Germinal center (tissue), 1 donor: ENCODE results near the gene ZBTB38.

Experiments used
- DNase-seq: peaks from one replicate; pipeline ENCODE4 v3.0.0; 2012; ENCODE audit warnings: mixed read lengths, low spot score

ZBTB38 gene

DNA sequence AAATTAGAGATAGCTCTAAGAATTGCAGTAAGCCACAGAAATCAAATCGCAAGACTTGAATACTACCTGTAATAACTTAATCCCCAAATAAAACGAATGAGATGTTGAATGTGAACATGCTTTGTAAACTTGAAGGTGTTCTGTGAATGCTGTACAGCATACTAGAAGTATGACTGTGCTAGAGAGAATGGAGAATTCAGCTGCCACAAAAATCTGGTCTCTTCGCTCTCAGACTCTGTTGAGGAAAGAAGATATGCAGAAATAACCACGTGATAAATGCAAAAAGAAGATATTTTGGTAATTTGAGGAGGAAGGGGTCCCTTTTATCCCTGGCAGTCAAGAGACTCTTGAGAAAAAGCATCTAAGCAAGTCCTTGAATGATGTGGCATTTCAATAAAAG is 37.3 kb downstream of the ZBTB38 start:
- DNase-seq = no peak

DNA sequence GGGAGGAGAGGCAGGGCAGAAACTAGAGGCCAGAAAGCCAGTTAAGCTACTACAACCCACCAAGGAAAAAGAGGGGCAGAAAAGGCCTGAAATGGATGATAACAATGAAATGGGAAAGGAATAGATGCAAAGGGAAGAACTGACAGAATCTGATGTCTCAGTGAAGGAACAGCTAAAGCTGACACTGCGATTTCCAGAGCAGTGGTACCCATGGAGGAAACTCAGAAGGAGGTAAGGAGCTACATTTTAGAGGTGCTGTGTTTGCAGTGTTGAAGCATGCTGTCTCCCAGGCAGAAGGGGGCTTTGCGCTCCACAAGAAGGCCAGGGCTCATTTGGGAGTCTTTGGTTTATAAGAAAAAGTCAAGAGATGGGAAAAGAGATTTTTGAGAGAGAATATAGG is 38.0 kb downstream of the ZBTB38 start:
- DNase-seq = no peak

DNA sequence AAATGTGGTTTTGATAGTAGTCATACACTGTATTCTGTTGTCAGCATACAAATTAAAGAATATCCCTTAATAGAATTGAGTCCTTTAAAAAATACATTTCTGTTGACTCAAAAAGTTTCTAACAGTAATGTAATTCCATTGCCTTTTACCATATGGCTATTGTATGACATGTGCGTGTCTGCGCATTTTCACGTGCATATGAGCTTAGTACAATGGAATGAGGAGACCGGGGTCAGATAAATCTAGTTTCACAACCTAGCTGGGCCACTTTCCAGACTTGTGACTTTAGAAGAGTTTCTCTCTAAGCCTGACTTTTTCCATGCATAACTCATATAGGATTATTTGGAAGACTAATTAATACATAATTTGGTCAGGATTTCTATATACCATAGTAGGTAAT is 38.7 kb downstream of the ZBTB38 start:
- DNase-seq = no peak

DNA sequence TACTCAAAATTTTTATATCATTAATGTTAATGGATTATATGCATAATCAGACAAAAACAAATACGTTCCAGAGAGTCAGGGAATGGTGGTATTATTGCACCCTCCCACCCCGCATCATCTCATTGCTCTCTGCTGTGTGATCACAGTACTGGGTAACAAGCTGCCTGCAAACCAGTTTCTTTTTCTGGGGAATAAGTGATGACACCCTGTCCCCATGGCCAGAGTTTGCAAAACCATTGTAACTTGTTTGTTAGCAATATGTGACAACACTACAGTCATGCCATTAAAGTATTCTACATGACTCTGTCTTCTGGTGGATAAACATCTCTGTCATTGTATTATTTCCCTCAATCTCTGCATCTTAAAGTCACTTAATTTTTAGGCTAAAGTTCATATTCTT is 39.5 kb downstream of the ZBTB38 start:
- no peak for DNase-seq

DNA sequence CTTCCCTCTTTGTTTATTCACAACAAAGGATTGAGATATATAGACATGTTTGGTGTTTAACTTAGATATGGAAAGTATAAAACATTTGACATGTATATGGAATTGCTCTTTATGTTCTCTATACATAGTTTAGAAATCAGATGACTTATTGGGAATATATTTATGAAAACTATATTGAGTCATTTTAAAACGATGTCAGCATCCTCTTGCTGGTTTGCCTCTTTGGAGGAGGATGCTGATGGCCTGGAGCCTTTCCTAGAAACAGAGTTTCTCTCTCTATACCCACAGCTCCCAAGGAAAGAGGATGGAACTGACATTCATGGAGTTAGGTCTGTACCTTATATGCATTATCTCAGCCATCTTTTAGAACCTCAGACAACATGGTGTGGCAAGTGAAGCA is 40.3 kb downstream of the ZBTB38 start:
- no peak for DNase-seq

DNA sequence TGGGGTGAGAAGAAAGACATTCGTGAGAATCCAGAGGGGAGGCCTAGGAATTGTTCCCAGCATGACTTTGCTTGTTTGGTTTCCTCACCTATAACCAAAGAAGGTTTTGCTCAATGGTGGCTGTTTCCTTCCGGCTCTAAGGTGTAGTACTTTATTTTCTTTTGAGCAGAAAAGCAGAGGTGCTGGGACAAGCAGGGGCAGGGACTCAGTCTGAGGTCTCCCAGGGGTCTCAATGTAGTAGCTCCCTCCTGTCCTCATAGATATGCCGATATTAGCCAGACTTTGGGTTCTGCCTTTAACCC is 41.6 kb downstream of the ZBTB38 start:
- DNase-seq = no peak

DNA sequence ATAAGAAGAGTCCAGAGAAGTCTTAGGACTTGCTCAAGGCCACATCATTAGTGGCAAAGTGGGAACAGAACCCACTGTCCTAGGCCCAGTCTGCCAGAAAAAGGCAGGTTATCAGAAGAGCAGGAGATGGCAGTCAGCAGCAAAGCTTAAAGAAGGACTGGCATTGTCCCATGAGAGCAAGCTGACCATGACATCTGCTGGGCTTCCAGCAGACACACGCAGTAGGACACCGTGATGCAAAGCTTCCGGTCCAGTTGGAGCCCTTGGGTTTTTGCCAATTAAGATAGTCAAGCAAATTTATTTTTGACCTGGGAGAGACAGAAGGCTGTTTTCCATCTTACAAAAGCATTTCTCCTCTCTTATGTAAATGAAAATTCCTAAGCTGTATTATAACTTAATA is 42.1 kb downstream of the ZBTB38 start:
- DNase-seq = no peak

DNA sequence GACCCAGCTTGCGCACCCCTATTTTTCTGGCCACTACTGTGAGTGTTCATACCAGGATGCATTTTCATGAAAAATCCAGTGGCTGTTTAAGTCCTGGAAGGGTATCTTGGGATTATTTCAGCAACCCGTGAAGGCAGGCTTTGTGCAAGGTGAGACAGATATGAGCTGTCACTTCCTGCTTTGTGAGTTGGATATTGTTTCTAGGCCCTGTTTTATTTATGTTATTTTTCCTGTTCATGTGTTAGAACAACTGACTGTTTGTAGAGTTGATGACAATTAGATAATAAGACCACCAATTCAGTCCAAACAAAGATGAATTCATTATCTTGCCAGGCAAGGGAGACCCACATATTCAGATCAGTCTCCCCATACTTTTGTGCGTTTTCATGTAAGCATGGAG is 42.5 kb downstream of the ZBTB38 start:
- DNase-seq = no peak

DNA sequence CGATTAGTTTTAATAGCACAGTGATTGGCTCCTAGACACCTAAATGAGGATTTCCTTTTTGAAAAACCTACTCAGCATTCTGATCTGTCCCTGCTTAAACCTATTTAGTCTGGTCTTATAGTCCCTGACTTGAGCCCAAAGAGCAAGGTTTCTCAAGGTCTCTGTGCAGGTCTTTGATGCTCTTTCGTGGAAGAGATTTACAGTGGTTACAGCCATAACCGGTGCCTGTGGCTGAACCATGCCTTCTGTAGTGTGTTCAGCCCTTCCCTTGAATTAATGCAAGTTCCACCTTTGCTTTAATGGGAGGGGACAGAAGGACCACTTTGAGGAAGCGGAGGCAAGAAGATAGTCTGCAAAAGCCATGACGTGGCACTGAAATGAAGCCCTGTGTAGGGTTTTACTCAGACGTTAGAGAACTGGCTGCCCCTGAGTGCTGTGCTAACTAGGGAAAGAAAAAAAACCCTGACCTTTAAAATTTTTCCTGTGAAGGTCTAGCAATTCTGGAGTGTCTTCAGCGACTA is 43.0 kb downstream of the ZBTB38 start:
- DNase-seq = peak; percentile 34

DNA sequence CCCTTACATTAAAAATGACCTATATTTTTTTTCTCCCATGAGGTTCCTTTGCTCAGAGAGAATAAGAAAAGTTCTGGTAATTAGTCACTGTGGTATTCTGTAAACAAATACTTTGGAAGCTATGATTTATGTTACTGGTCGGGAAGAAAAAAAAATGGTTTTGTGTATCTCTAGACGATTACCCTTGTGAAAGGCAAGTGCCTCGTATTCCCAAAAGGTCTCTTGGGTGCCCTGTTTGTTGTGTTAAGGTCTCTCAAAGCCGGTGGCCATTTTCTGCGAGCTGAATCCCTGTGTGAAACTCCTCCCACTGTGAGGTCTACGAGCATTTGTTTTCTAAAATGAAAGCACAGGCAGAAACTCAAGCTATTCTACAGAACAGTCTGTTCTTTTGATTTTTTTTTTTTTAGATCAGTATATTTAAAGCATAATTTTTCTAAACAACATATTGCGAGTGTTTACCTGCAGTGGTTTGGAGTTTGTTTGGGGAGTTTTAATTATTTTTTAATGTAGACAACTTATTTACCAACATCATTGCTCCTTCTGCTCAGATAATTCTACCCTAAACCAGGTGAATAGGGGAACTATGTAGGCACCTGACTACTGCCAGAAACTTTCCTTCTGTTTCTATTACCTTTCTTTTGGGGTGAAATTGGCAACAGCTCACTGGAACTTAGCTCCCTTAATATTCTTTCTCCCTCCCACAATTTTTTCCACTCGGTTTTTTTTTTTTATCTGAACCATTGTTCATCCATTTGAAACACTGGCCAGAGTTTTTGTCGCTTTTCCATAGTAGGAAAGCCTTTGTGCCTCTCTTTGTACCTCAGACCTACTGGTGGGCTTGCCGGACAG is 44.0 kb downstream of the ZBTB38 start:
- peak; percentile 53 for DNase-seq

DNA sequence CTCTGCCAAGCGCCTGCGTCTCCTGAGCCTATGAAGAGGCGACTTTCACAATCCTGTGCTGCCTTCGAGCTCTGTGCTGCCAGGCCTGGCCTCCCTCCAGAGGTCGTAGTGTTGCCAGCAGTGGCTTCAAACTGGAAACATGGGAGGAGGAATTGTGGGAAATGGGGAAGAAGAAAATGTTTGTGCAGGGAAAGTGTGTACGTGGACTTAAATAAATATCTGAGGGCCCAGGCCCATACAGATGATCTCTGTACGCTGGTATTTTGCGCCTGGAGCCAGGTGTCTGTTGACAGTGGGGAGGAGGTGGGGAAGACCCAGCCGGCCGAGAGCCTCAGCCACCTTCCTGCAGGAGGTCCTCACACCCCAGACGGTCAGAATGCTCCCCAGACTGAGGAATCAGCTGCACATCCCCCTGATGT is 44.6 kb downstream of the ZBTB38 start:
- no peak for DNase-seq

DNA sequence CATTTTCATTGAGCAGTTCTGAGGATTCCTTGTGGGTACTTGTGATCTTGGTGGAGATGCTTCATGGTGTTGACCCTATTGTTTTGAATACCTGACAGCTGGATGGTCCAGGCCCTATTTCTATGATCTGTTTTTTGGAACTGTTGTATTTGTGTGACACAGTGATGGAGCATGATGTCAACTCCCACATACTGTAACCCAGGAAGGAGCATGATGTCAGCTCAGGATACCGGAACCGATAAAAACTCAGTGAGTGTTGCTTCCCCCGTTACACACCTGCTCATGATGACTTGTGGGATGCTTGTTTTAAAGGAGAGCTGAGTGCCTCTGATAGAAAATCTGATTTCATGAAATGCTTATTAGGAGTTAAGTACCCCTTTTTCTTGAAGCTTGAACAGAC is 45.1 kb downstream of the ZBTB38 start:
- no peak for DNase-seq

DNA sequence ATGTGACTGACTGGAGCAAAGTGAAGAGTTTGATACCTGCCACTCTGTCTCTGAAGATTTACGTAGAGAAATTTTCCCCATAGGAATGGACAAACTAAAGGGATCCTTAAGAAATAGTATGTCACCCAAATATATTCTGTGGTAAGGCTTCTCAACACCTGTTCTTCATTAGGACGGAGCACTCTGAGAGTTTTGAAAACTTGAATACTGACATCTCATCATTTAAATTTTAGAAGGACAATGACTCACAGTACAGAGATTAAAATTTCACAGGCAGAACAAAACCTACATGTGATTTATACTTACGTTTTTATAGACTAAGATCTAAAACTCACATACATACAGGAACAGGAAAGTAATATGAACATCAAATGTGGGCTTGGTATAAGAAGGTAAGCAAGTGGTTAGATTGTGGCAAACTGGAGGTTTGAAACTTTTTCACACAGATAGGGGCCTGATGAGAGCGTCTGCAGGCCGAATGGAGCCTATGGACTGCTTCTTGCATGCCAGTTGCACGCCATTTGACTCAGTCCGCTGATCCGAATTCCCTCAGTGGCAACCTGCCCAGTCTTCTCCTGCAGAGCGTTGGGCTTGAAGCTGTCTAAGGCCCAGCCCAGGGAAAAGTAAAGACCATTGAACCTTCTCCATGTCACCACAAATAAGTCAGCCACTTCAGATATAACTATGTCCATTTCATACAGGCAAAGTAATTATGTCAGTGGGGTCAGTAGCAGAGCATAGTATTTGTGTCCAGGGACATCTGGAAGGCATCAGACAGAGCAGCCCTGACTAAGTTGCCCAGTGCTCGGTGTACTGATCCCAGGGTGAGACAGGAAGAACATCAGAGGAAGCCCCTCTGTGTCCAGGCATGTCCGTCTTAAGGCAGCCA is 45.7 kb downstream of the ZBTB38 start:
- DNase-seq = no peak

DNA sequence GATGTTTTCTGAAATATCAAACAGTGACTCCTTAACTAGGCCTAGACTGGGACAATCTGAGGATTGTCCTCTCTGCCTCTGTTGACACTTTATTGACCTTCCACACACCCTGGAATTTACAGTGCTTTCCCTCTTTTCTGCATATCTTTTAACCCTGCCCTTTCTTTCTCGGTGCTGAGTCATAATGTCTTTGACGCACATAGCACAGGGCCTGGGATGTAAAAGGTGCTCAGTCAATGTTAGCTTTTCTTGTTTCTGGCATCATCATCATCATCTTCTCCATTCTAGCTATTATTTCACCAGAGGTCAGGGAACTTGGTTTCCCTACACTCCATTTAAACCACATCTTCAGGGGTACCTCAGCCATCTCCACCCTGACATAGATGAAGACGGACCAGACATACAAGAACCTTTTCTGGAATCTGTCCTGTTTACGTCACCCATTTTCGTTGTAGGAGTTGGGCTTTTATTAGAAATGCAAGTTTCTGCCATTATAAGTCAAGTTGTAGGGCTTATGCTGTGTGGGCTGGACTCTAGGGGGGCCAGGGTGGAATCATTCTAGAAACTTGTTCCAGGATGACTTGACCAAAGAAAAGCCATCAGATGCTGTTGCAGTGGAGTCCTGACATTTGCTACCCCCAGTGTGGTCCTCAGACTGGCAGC is 46.6 kb downstream of the ZBTB38 start:
- DNase-seq = no peak

DNA sequence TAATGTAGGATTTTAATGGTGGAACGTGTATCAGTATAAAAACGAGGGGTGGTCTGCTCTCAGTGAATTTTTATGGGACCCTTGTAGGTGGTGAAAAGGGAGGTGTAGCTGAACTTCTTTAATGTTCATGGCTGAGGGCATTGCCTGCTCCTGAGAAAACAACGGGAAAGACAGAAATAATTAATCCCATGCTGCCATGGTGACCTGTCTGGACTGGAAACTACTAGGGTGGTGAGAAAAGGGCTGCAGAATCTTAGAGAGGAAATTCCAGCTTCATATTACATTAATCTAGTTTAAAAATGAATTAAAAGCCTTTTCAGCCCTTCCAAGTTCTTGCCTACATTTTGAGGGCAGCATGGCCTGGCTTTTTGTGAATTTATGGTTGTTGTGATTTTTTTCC is 47.6 kb downstream of the ZBTB38 start:
- no peak for DNase-seq
